ENCODE data around the gene WDR82. TPM values are rescaled to one million over a fixed set of nuclear protein-coding genes. Genes with fewer than 3 reads are reported as not detected.

Gene WDR82
- total and polyA plus RNA-seq, 12 donors: 19.3 to 78.4 (median 69.4) TPM

- H3K9me3 ChIP-seq: no peaks in the 10 kb centered on the region
- no peak for DNase-seq
- no peaks in the 10 kb centered on the region for H3K27me3 ChIP-seq
- intact Hi-C loops (cut with DNase I): no loop called here
- H3K27ac ChIP-seq: no peak overlapping the region
- H3K36me3 ChIP-seq: peaks cover 10 to 100% (median 95%) of the 10 kb centered on the region in 9 donors
- H3K4me1 ChIP-seq: peaks cover 0 to 26% (median 0%) of the 10 kb centered on the region in 9 donors
- H3K4me3 ChIP-seq: no peak overlapping the region
- TF ChIP-seq, protein P1, sequence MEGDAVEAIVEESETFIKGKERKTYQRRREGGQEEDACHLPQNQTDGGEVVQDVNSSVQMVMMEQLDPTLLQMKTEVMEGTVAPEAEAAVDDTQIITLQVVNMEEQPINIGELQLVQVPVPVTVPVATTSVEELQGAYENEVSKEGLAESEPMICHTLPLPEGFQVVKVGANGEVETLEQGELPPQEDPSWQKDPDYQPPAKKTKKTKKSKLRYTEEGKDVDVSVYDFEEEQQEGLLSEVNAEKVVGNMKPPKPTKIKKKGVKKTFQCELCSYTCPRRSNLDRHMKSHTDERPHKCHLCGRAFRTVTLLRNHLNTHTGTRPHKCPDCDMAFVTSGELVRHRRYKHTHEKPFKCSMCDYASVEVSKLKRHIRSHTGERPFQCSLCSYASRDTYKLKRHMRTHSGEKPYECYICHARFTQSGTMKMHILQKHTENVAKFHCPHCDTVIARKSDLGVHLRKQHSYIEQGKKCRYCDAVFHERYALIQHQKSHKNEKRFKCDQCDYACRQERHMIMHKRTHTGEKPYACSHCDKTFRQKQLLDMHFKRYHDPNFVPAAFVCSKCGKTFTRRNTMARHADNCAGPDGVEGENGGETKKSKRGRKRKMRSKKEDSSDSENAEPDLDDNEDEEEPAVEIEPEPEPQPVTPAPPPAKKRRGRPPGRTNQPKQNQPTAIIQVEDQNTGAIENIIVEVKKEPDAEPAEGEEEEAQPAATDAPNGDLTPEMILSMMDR (IDR thresholded peaks at IDR 0.05): no peak
- no peak for ATAC-seq
Measured at GRCh38 chr3:52262447-52262846, 16.0 kb downstream of the WDR82 start.

- no peak overlapping the region for H3K4me3 ChIP-seq
- H3K4me1 ChIP-seq: peaks cover 0 to 37% (median 0%) of the 10 kb centered on the region in 9 donors
- no peak overlapping the region for H3K27ac ChIP-seq
- peaks cover 16 to 100% (median 93%) of the 10 kb centered on the region in 9 donors for H3K36me3 ChIP-seq
- DNase-seq (no peak), ATAC-seq (no peak)
- TF ChIP-seq, protein P1 (IDR thresholded peaks at IDR 0.05): no peak
- intact Hi-C loops (cut with DNase I): no loop called here
- 86 to 89% methylated on average over 4 of the region's 4 CpGs for WGBS, 2 donors
- H3K27me3 ChIP-seq: no peaks in the 10 kb centered on the region
- no peaks in the 10 kb centered on the region for H3K9me3 ChIP-seq
Measured at GRCh38 chr3:52259448-52259847, 19.0 kb downstream of the WDR82 start.

DNA sequence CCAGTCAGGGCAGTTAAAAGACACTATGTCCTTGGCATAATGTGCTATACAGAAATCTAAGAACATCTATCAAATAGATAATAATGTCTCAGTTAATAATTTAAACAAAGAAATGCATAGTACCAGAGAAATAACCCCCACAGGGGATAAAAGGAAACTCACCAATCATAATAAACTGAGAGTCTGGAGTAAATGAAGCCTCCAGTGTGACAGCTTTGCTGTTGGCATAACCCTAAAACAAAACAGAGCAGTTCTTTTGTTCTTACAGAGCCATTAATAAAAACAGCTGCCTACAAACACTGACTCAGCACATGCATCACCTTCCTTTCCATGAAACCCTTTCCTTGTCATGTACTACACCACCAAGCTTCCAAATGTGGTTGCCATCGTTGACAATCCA is 19.4 kb downstream of the WDR82 start:
- intact Hi-C loops (cut with DNase I): no loop called here
- Histone ChIP-seq H3K27me3 (no peaks in the 10 kb centered on the region), H3K9me3 (no peaks in the 10 kb centered on the region), H3K27ac (peak overlapping the region in 1 of 10 donors; percentile 8), H3K4me1 (peaks cover 0 to 39% (median 0%) of the 10 kb centered on the region in 9 donors), H3K36me3 (peaks cover 16 to 100% (median 93%) of the 10 kb centered on the region in 9 donors), H3K4me3 (no peak overlapping the region)
- 73 to 85% methylated on average over 1 of the region's 1 CpG for WGBS, 2 donors
- no peak for DNase-seq
- TF ChIP-seq, protein P1 (IDR thresholded peaks at IDR 0.05): no peak
- no peak for ATAC-seq

GRCh38 chr3:52257911-52258310 is 20.5 kb downstream of the WDR82 start:
- Histone ChIP-seq H3K4me3 (no peak overlapping the region), H3K27ac (no peak overlapping the region), H3K36me3 (peaks cover 11 to 100% (median 93%) of the 10 kb centered on the region in 9 donors), H3K27me3 (no peaks in the 10 kb centered on the region), H3K9me3 (no peaks in the 10 kb centered on the region), H3K4me1 (peaks cover 0 to 41% (median 0%) of the 10 kb centered on the region in 9 donors)
- no peak for ATAC-seq
- no peak for DNase-seq
- intact Hi-C loops (cut with DNase I): no loop called here
- WGBS, 2 donors: 86 to 90% methylated on average over 4 of the region's 4 CpGs
- TF ChIP-seq, protein P1 (IDR thresholded peaks at IDR 0.05): no peak

Measured in heart right ventricle (tissue), 16 donors.